GM23338 (cell line): ENCODE measurements around the gene RPL7A. TPM values are rescaled to one million over a fixed set of nuclear protein-coding genes. Genes with fewer than 3 reads are reported as not detected.

Source experiments
- ATAC-seq: fragments of 200-7000 bp; cut with Tn5 transposase; 3 replicates; pipeline ENCODE4 v1.9.1; 2020
- DNase-seq: peaks from one replicate; pipeline ENCODE4 v3.0.0-alpha.2; 2015; ENCODE audit warnings: low spot score
- H2AFZ ChIP-seq: fragments of 200-600 bp; sonication (generic); 2 replicates; pipeline ENCODE4 v1.8.0; 2016; ENCODE audit warnings: antibody characterized with exemption, mild to moderate bottlenecking, moderate library complexity
- H3F3A ChIP-seq: fragments of 200-600 bp; sonication (generic); replicated peaks from 2 replicates; pipeline ENCODE4 v1.8.0; 2017; ENCODE audit warnings: antibody characterized with exemption, mixed run types, low read depth
- H3K27ac ChIP-seq: fragments of 200-600 bp; sonication (generic); 2 replicates; pipeline ENCODE4 v1.6.1; 2016; ENCODE audit warnings: low read depth
- H3K27me3 ChIP-seq: fragments of 200-600 bp; sonication (generic); 2 replicates; pipeline ENCODE4 v1.8.0; 2016; ENCODE audit warnings: mild to moderate bottlenecking, mixed run types, moderate library complexity; ENCODE audit not compliant: insufficient read depth
- H3K36me3 ChIP-seq: fragments of 200-600 bp; sonication (generic); 2 replicates; pipeline ENCODE4 v1.8.0; 2016; ENCODE audit warnings: mild to moderate bottlenecking; ENCODE audit not compliant: insufficient read depth
- H3K4me1 ChIP-seq: fragments of 200-600 bp; sonication (generic); 2 replicates; pipeline ENCODE4 v1.8.0; 2016; ENCODE audit warnings: mild to moderate bottlenecking, moderate library complexity; ENCODE audit not compliant: insufficient read depth
- H3K4me2 ChIP-seq: fragments of 200-600 bp; sonication (generic); 2 replicates; pipeline ENCODE4 v1.7.1; 2017; ENCODE audit warnings: mixed run types
- H3K4me3 ChIP-seq: fragments of 200-600 bp; sonication (generic); 2 replicates; pipeline ENCODE4 v1.6.1; 2016; ENCODE audit warnings: mixed run types
- H3K79me2 ChIP-seq: fragments of 200-600 bp; sonication (generic); replicated peaks from 2 replicates; pipeline ENCODE4 v1.8.0; 2017; ENCODE audit warnings: mild to moderate bottlenecking; ENCODE audit not compliant: insufficient read depth
- H3K9me2 ChIP-seq: fragments of 200-600 bp; sonication (generic); 2 replicates; pipeline ENCODE4 v1.8.0; 2017; ENCODE audit not compliant: insufficient read depth
- H4K20me1 ChIP-seq: fragments of 200-600 bp; sonication (generic); replicated peaks from 2 replicates; pipeline ENCODE4 v1.8.0; 2017; ENCODE audit warnings: mild to moderate bottlenecking; ENCODE audit not compliant: insufficient read depth
- H3K27ac Mint-ChIP-seq: 2 replicates; pipeline ENCODE4 v1.8.0; 2020; ENCODE audit warnings: inconsistent platforms, mild to moderate bottlenecking, moderate library complexity, mixed read lengths
- H3K27me3 Mint-ChIP-seq: 3 replicates; pipeline ENCODE4 v1.8.0; 2022; ENCODE audit warnings: low read depth, mild to moderate bottlenecking, moderate library complexity, mixed read lengths, inconsistent platforms; ENCODE audit not compliant: insufficient read depth, poor library complexity
- H3K36me3 Mint-ChIP-seq: 3 replicates; pipeline ENCODE4 v1.8.0; 2021; ENCODE audit warnings: low read depth, mild to moderate bottlenecking, inconsistent platforms, moderate library complexity, mixed read lengths
- H3K4me1 Mint-ChIP-seq: 3 replicates; pipeline ENCODE4 v1.8.0; 2020; ENCODE audit warnings: mild to moderate bottlenecking, inconsistent platforms, mixed read lengths
- H3K4me3 Mint-ChIP-seq: 3 replicates; pipeline ENCODE4 v1.8.0; 2021; ENCODE audit warnings: moderate library complexity, mild to moderate bottlenecking, inconsistent platforms, mixed read lengths
- H3K9me3 Mint-ChIP-seq: 3 replicates; pipeline ENCODE4 v1.8.0; 2020; ENCODE audit warnings: moderate library complexity, mild to moderate bottlenecking, inconsistent platforms, mixed read lengths
- CREB1 ChIP-seq: fragments of 250-450 bp; sonication (Bioruptor Pico); IDR thresholded peaks from 2 replicates; pipeline ENCODE4 v1.5.0; 2020; ENCODE audit warnings: low read depth, mild to moderate bottlenecking, moderate library complexity
- CTCF ChIP-seq, 2 experiments: fragments of 200-600 bp in 1 of 2; sonication (generic) in 1 of 2; conservative IDR thresholded peaks; 2 replicates each; pipeline versions ENCODE4 v1.5.1 to v1.6.1; 2016 to 2017; ENCODE audit warnings: antibody characterized with exemption in 2 of 2, low read depth in 2 of 2, mild to moderate bottlenecking in 2 of 2, moderate library complexity in 1 of 2
- ETS1 ChIP-seq: IDR thresholded peaks from 2 replicates; pipeline ENCODE4 v1.6.1; 2016; ENCODE audit warnings: antibody characterized with exemption
- EZH2 ChIP-seq: fragments of 200-600 bp; sonication (generic); IDR thresholded peaks from one replicate; pipeline ENCODE4 v1.8.0; 2017; ENCODE audit warnings: antibody characterized with exemption, mild to moderate bottlenecking, low read depth; ENCODE audit not compliant: unreplicated experiment
- EZH2phosphoT487 ChIP-seq: fragments of 200-600 bp; sonication (generic); IDR thresholded peaks from one replicate; pipeline ENCODE4 v1.8.1; 2018; ENCODE audit warnings: antibody characterized with exemption; ENCODE audit not compliant: unreplicated experiment
- JUNB ChIP-seq: IDR thresholded peaks from one replicate; pipeline ENCODE4 v1.6.1; 2016; ENCODE audit warnings: antibody characterized with exemption; ENCODE audit not compliant: unreplicated experiment
- NANOG ChIP-seq: IDR thresholded peaks from 2 replicates; pipeline ENCODE4 v1.6.1; 2016; ENCODE audit warnings: antibody characterized with exemption, borderline replicate concordance
- POLR2AphosphoS5 ChIP-seq: IDR thresholded peaks from 2 replicates; pipeline ENCODE4 v1.6.1; 2016; ENCODE audit warnings: antibody characterized with exemption, low read depth
- STAT1 ChIP-seq: IDR thresholded peaks from one replicate; pipeline ENCODE4 v1.6.1; 2016; ENCODE audit warnings: antibody characterized with exemption; ENCODE audit not compliant: unreplicated experiment
- ZNF114 ChIP-seq: fragments of 250-450 bp; sonication (Bioruptor Pico); IDR thresholded peaks from 2 replicates; pipeline ENCODE4 v1.5.0; 2020; ENCODE audit warnings: mild to moderate bottlenecking, moderate library complexity
- ZNF331 ChIP-seq: fragments of 250-450 bp; sonication (Bioruptor Pico); IDR thresholded peaks from 2 replicates; pipeline ENCODE4 v1.5.0; 2020; ENCODE audit warnings: low read depth, mild to moderate bottlenecking, moderate library complexity
- polyA plus RNA-seq: library from polyadenylated mRNA; unstranded; fragments of >200 nt; fragmentation: Nextera tagmentation; extraction: Ambion mirVana; gene quantifications from 2 replicates; pipeline ENCODE4 v1.2.1, GENCODE V29; 2016
- total RNA-seq: library from RNA; depleted of rRNA; stranded (reverse); fragments of >200 nt; shearing (Covaris generic); gene quantifications from 2 replicates; pipeline ENCODE4 v1.2.3, GENCODE V29; 2014
- TF ChIP-seq, protein P1 (sequence below): IDR thresholded peaks from one replicate; pipeline ENCODE4 v1.6.1; 2018; ENCODE audit warnings: antibody characterized with exemption; ENCODE audit not compliant: unreplicated experiment
- TF ChIP-seq, protein P2 (sequence below): fragments of 250-450 bp; sonication (Bioruptor Pico); IDR thresholded peaks from 2 replicates; pipeline ENCODE4 v1.5.0; 2020; ENCODE audit warnings: mild to moderate bottlenecking, moderate library complexity

Gene RPL7A
- total and polyA plus RNA-seq, 2 experiments from 2014 or later: 1,644 to 2,020 TPM

- Histone ChIP-seq H3K79me2 (peaks cover 23% of the 10 kb centered on the region), H3K27me3 (no peaks in the 10 kb centered on the region), H3F3A (peaks cover 21% of the 10 kb centered on the region; the same call in 1 of the 2 replicates), H3K4me2 (no peak overlapping the region), H2AFZ (no peak overlapping the region), H3K4me3 (no peak overlapping the region), H3K9me2 (no peaks in the 10 kb centered on the region), H3K4me1 (peaks cover 6% of the 10 kb centered on the region; the same call in 1 of the 2 replicates), H4K20me1 (peaks cover 35% of the 10 kb centered on the region), H3K36me3 (peaks cover 27% of the 10 kb centered on the region), H3K27ac (no peak overlapping the region)
- H3K27me3 Mint-ChIP-seq: peaks cover 14% of the 10 kb centered on the region
- H3K4me3 Mint-ChIP-seq: no peak overlapping the region
- peaks cover 80% of the 10 kb centered on the region for H3K36me3 Mint-ChIP-seq
- H3K9me3 Mint-ChIP-seq: no peaks in the 10 kb centered on the region
- DNase-seq (no peak), ATAC-seq (no peak)
- TF ChIP-seq ZNF331 (CRISPR knock-in tag) (no peak), EZH2 (no peak), ETS1 (no peak), CREB1 (CRISPR knock-in tag) (no peak), POLR2AphosphoS5 (no peak), JUNB (no peak), EZH2phosphoT487 (no peak), STAT1 (no peak), NANOG (no peak), CTCF (conservative IDR thresholded peaks at IDR 0.05; ENCODE audit: low read depth in 2 of 2) (no peak), ZNF114 (CRISPR knock-in tag) (no peak)
- TF ChIP-seq, protein P1, sequence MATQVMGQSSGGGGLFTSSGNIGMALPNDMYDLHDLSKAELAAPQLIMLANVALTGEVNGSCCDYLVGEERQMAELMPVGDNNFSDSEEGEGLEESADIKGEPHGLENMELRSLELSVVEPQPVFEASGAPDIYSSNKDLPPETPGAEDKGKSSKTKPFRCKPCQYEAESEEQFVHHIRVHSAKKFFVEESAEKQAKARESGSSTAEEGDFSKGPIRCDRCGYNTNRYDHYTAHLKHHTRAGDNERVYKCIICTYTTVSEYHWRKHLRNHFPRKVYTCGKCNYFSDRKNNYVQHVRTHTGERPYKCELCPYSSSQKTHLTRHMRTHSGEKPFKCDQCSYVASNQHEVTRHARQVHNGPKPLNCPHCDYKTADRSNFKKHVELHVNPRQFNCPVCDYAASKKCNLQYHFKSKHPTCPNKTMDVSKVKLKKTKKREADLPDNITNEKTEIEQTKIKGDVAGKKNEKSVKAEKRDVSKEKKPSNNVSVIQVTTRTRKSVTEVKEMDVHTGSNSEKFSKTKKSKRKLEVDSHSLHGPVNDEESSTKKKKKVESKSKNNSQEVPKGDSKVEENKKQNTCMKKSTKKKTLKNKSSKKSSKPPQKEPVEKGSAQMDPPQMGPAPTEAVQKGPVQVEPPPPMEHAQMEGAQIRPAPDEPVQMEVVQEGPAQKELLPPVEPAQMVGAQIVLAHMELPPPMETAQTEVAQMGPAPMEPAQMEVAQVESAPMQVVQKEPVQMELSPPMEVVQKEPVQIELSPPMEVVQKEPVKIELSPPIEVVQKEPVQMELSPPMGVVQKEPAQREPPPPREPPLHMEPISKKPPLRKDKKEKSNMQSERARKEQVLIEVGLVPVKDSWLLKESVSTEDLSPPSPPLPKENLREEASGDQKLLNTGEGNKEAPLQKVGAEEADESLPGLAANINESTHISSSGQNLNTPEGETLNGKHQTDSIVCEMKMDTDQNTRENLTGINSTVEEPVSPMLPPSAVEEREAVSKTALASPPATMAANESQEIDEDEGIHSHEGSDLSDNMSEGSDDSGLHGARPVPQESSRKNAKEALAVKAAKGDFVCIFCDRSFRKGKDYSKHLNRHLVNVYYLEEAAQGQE: no peak
- TF ChIP-seq, protein P2, sequence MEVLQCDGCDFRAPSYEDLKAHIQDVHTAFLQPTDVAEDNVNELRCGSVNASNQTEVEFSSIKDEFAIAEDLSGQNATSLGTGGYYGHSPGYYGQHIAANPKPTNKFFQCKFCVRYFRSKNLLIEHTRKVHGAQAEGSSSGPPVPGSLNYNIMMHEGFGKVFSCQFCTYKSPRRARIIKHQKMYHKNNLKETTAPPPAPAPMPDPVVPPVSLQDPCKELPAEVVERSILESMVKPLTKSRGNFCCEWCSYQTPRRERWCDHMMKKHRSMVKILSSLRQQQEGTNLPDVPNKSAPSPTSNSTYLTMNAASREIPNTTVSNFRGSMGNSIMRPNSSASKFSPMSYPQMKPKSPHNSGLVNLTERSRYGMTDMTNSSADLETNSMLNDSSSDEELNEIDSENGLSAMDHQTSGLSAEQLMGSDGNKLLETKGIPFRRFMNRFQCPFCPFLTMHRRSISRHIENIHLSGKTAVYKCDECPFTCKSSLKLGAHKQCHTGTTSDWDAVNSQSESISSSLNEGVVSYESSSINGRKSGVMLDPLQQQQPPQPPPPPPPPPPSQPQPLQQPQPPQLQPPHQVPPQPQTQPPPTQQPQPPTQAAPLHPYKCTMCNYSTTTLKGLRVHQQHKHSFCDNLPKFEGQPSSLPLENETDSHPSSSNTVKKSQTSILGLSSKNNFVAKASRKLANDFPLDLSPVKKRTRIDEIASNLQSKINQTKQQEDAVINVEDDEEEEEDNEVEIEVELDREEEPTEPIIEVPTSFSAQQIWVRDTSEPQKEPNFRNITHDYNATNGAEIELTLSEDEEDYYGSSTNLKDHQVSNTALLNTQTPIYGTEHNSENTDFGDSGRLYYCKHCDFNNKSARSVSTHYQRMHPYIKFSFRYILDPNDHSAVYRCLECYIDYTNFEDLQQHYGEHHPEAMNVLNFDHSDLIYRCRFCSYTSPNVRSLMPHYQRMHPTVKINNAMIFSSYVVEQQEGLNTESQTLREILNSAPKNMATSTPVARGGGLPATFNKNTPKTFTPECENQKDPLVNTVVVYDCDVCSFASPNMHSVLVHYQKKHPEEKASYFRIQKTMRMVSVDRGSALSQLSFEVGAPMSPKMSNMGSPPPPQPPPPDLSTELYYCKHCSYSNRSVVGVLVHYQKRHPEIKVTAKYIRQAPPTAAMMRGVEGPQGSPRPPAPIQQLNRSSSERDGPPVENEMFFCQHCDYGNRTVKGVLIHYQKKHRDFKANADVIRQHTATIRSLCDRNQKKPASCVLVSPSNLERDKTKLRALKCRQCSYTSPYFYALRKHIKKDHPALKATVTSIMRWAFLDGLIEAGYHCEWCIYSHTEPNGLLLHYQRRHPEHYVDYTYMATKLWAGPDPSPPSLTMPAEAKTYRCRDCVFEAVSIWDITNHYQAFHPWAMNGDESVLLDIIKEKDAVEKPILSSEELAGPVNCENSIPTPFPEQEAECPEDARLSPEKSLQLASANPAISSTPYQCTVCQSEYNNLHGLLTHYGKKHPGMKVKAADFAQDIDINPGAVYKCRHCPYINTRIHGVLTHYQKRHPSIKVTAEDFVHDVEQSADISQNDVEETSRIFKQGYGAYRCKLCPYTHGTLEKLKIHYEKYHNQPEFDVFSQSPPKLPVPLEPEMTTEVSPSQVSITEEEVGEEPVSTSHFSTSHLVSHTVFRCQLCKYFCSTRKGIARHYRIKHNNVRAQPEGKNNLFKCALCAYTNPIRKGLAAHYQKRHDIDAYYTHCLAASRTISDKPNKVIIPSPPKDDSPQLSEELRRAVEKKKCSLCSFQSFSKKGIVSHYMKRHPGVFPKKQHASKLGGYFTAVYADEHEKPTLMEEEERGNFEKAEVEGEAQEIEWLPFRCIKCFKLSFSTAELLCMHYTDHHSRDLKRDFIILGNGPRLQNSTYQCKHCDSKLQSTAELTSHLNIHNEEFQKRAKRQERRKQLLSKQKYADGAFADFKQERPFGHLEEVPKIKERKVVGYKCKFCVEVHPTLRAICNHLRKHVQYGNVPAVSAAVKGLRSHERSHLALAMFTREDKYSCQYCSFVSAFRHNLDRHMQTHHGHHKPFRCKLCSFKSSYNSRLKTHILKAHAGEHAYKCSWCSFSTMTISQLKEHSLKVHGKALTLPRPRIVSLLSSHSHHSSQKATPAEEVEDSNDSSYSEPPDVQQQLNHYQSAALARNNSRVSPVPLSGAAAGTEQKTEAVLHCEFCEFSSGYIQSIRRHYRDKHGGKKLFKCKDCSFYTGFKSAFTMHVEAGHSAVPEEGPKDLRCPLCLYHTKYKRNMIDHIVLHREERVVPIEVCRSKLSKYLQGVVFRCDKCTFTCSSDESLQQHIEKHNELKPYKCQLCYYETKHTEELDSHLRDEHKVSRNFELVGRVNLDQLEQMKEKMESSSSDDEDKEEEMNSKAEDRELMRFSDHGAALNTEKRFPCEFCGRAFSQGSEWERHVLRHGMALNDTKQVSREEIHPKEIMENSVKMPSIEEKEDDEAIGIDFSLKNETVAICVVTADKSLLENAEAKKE (CRISPR knock-in tag): no peak
- H3K27ac Mint-ChIP-seq: no peak overlapping the region
- H3K4me1 Mint-ChIP-seq: peaks cover 8% of the 10 kb centered on the region; the same call in 2 of the 3 replicates
Measured at GRCh38 chr9:133361507-133362092, 13.6 kb downstream of the RPL7A start.
